Measurements from ENCODE around the gene SCCPDH.

DNA sequence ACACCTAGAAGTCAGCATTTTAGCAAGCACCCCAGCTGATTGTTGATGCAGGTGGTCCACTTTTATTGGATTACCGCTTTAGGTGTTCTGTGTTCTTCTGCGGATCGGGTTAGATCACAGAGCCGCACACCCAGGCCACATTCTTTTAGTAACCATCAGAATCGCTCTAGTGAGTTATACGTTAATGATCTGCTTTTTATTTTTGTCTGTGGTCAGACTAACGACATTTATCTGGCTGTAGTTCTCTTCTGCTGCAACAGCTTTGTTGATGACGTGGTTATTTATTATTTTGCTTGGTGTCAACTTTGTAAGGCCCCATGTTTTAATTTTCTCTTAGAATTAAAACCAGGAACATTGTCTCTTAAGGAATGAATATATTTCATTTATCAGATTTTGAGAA, 18.2 kb downstream of the SCCPDH start:
- TF ChIP-seq, protein P1, sequence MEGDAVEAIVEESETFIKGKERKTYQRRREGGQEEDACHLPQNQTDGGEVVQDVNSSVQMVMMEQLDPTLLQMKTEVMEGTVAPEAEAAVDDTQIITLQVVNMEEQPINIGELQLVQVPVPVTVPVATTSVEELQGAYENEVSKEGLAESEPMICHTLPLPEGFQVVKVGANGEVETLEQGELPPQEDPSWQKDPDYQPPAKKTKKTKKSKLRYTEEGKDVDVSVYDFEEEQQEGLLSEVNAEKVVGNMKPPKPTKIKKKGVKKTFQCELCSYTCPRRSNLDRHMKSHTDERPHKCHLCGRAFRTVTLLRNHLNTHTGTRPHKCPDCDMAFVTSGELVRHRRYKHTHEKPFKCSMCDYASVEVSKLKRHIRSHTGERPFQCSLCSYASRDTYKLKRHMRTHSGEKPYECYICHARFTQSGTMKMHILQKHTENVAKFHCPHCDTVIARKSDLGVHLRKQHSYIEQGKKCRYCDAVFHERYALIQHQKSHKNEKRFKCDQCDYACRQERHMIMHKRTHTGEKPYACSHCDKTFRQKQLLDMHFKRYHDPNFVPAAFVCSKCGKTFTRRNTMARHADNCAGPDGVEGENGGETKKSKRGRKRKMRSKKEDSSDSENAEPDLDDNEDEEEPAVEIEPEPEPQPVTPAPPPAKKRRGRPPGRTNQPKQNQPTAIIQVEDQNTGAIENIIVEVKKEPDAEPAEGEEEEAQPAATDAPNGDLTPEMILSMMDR (IDR thresholded peaks at IDR 0.05), result no peak
- no peak for TF ChIP-seq POLR2A (IDR thresholded peaks at IDR 0.05)
